Epidermal melanocyte (primary cell): ENCODE data around the gene TRPV6.

Experiments
- DNase-seq: peaks from one replicate; pipeline ENCODE4 v3.0.0; 2011; ENCODE audit warnings: low spot score; ENCODE audit not compliant: insufficient read length

TRPV6 gene

GRCh38 chr7:142885311-142886230, at the start of gene TRPV6:
TRPV6 (minus strand) TSS chr7:142885745.
- DNase-seq: no peak

DNA sequence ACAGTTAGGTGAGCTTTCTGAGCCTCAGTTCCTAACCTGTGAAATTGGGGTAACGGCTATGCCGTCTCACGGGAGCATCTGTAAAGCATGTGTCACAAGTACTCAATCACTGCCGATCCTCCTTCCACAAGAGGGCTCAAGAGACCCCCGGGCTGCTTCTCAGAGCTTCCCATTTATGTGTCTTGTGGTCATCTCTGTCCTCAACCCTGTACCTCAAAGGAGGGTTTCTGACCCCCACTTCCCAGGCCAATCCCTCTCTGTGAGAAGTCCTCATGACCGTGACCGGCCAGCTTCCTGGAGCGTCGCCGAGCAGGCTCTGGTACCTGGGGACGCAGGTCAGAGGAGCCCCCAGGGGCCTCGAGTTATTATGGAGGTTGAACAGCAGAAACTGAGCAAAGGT, 48.5 kb upstream of the TRPV6 start:
- no peak for DNase-seq

- no peak for DNase-seq
Observed at GRCh38 chr7:142933624-142934023, 48.1 kb upstream of the TRPV6 start, which contains the start of gene TRPV5. TRPV5 (minus strand) TSS chr7:142933746; CDS start chr7:142933459, 287 bp downstream.

DNA sequence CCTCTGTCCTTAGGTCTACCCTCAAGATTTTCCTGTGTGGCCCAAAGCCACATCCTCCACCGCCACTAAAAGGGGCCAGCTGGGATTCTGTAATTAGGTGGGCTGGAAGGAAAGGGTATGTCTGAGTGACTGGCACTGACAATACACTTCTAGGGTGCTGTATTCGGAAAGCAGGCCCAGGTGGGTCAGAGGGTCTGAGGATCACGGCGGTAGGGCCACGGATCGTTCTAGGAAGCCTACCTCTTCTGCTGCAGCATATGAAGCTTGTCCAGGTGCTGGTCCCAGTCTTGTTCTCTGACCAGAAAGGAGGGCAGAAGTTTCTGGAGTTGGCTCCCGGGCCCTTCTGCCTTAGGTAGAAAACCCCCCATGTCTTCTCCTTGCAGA, 47.5 kb upstream of the TRPV6 start:
- DNase-seq: no peak

- DNase-seq: no peak
Observed at GRCh38 chr7:142932386-142933091, 47.0 kb upstream of the TRPV6 start.

- no peak for DNase-seq
Observed at GRCh38 chr7:142930126-142930730, 44.7 kb upstream of the TRPV6 start.

- DNase-seq: no peak
Observed at GRCh38 chr7:142927949-142928348, 42.4 kb upstream of the TRPV6 start.

DNA sequence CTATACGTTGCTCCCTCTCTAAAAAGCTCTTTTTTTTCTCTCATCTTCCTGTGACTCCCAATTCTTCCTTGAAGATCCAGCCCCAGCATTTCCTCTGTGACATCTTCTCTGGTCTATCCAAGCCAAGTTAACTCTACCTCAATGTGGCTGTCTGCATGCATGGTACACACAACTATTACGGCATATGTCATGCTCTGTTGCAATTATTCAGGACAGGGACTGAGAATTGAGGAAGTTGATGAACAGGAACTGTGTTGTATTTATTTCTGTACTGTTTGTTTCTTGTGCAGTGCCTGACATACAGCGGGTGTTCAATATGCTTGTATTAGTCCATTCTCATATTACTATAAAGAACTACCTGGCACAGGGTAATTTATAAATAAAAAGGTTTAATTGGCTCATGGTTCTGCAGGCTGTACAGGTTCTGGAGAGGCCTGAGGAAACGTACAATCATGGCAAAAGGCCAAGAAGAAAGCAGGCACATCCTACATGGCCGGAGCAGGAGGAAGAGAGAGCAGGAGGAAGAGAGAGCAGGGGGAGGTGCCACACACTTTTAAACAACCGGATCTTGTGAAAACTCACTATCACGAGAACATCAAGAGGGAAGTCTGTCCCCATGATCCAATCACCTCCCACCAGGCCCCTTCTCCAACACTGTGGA, 41.7 kb upstream of the TRPV6 start:
- DNase-seq: no peak

GRCh38 chr7:142925413-142925812, 39.9 kb upstream of the TRPV6 start:
- no peak for DNase-seq

DNA sequence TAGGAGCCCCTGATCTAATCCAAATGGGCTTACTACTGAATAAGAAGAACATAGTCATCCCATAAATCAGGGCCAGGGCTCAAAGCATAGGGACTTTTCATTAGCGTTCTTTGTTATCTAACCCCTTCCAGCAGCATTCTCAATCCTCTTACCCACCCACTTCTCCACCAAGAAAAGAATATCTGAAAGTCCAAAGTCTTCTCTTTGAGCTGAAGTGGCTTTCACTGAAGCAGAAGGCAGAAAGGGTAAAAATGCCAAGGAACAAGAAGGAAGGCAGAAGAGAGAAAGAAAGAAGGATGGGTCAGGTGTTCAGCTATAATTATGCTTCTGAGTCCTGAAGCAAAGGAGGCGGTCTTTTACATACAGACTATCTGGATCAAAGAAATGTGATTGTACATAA, 37.8 kb upstream of the TRPV6 start:
- DNase-seq: no peak

DNA sequence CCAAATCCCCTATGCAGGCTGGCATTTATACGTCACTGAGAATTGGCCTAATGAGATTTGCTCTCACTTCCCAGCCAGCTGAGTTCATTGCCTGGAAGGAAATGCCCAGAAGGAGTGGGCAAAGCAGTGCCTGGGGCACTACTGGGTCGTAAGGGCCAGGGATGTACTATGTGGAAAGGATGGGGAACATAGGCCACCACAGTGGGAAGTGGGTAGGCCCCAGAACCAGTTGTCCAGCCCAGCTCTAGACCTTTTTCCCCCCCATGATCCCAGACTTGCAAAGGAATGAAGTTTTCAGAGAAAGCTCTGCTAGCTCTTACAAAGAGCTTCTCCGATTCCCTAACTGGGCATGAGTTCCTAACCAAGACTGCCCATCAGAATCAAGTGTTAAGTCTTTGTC, 34.1 kb upstream of the TRPV6 start:
- no peak for DNase-seq

DNA sequence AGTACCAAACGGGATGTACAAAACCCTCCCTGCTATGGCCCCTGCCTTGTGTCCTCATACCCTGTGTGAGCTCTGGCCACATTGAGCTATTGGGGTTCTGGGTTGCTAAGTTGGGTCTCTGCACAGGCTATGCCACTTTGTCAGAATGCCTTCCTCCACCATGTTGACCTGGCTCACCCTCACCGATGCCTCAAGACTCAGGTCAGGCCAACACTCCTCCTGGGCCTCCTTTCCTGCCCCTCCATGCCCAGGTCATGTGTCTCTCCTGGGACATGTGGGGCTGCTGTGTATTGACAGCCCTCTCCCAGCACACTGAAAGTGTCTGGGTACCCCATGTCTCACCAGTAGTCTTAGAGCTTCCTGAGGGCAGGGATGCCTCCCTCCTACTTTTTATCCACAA, 33.4 kb upstream of the TRPV6 start:
- DNase-seq: no peak

- no peak for DNase-seq
Observed at GRCh38 chr7:142917447-142917846, 31.9 kb upstream of the TRPV6 start.

GRCh38 chr7:142916508-142916907, 31.0 kb upstream of the TRPV6 start:
- DNase-seq: no peak

GRCh38 chr7:142915315-142915714, 29.8 kb upstream of the TRPV6 start:
- no peak for DNase-seq

GRCh38 chr7:142914121-142914520, 28.6 kb upstream of the TRPV6 start:
- DNase-seq: no peak

DNA sequence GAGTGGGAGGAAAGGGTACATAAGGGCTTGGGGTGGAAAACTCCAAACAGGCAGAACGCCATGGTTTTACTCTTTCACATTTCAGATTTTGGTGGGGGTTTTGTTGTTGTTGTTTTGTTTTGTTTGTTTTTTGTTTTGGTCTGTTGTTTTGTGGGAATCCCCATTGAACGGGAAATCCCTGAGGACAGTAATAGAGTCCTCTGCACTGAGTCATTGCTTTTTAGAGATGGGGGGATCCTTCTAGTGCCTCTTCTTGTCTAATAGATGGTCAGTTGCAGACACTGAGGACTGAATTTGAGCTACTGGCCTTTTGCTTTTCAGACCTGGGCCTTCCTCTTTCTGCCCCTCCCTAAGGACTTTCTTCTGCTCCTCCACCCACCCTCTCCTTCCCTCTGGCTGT, 28.0 kb upstream of the TRPV6 start:
- no peak for DNase-seq

DNA sequence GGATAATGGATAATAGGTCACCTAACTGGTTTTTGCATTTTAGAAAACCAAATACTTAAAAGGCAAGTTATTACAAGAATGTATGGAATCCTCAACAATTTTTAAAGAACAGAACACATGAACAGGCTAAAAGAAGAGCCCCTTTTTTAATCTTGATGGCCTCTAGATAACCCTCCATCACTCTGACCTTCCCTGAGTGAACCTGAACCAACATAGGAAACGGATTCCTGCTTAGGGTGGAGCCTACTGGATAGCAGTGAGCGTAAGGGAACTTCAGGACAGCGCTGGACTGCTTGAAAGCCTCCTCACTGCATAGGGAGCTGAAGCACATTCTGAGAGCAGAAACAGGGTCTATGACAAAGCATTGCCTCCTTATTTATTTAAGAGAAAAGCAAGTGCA, 27.5 kb upstream of the TRPV6 start:
- DNase-seq: no peak

DNA sequence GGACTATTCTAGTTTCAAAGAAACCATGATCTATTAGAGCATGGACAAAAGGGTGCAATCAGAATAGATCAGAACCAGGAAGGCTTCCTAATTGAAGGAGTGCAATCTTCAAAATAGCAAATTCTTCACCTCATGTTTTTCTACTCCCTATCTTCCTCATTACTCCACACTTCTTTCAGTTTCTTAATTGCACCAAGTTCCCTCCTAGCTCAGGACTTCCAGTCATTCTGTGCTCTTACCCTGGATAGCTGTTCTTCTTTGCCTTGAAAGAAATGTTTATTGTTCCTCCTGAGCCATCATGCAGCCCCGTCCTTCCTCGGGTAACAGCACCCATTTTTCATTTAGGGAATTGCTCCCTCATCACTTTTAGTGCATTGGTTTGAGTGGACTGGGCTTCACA, 24.9 kb upstream of the TRPV6 start:
- DNase-seq: no peak

- no peak for DNase-seq
Observed at GRCh38 chr7:142910031-142910433, 24.5 kb upstream of the TRPV6 start.
